Pulmonary artery endothelial cell (primary cell): ENCODE measurements around the gene ANK3. TPM values are rescaled to one million over a fixed set of nuclear protein-coding genes. Genes with fewer than 3 reads are reported as not detected.

Experiments used
- DNase-seq: peaks from one replicate; pipeline ENCODE4 v3.0.0-alpha.2; 2011; ENCODE audit warnings: low read depth, low spot score
- total RNA-seq: library from RNA; depleted of rRNA; stranded (reverse); fragments of >200 nt; gene quantifications from 2 replicates; pipeline ENCODE4 v1.2.3, GENCODE V29; 2014

ANK3 gene
- total RNA-seq, 1 donor from 2014 or later, result 12.4 TPM

DNA sequence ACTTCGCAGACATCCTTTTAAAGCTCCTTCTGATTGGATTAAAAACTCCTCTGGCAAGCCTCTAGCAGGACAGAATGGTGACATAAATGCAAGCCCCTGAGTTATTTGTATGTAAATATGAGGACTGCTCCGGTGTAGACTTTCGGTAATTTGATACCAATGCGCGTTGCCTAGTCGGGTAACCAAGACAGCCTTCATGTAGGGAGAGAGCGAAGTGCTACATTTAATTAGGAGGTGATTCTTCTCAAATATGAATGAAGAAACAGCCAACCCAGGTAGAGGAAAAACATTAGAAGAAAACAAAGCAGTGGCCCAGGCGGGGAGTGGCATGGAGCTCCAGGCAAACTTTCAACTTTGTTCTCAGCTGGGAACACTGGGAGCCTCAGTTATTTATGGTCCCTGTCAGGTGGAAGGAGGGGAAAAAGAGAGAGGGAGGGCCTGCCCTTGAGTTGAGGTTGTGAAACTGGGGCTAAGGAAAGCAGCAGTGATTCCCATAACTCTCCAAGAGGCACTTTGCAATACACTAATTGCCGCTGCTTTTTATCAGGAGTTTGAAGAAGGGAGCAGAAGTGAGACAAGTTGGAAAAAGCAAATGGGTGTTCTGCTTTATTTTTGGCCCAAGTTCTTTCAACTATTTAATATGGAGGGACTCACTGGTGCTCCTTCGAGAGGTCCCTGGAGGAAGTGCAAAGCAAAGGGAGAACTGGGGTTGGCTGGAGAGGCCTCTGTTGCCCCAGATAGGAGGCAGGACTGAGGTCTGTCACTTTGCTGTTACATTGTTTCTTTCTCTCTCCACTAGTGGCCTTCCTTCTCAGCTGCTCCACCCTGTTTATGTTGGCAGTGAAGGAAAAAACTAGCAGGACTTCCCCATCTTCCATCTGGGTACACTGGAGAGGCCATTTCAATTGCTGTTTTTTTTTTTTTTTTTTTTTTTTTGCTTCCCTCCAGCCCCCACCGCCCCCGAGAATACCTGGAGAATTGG is 248.7 kb downstream of the ANK3 start:
- no peak for DNase-seq

DNA sequence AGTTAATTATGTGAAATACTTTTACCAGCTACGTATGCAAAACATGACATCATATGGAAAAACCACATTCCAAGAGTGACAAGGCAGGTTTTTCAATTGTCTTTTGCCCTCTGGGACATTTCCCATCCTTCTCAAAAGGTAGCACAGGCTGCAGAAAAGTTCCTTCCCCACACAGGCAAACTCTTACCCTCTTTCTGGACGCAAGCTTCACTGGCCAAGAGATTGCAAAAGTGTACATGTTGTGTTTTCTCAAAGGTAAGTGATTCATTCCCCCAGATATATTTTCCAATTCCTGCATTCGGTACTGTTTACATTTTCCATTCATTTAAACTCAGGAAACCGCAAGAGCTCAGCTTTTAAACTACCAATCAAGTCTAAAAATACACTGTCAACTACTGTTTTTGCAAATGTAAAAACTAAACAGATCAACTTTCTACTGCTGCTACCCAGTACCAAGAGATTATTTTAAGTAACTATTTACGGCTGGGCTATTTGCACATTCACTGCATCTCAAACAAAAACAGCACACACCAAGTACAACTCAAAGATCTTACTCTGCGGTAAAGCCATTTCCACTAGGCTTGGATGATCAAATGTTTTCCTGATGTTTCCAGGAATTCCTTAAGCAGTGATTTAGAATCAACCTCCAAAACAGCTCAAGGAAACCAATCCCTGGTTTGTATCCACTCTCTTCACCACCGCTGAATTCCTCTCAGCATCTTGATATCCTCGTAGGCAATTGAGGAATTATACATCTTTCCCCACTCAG is 249.7 kb downstream of the ANK3 start:
- no peak for DNase-seq

DNA sequence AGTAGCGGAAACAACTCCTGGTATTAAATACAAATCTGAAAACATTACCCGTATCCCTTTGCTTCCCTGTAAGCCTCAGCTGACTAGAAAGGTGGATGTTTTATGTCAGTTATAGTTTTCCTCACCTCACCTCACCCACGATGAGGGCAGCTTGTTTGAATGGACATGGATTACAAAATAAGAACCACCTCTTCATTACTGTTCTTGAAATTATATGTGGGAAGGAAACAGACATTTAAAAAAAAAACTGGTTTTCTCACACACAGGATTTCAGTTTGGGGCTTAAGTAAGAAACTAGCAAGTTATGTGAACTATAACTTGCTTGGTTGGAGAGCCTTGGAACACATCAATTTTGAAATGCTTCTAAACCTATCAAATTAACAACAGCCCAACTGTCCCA is 250.4 kb downstream of the ANK3 start:
- no peak for DNase-seq

DNA sequence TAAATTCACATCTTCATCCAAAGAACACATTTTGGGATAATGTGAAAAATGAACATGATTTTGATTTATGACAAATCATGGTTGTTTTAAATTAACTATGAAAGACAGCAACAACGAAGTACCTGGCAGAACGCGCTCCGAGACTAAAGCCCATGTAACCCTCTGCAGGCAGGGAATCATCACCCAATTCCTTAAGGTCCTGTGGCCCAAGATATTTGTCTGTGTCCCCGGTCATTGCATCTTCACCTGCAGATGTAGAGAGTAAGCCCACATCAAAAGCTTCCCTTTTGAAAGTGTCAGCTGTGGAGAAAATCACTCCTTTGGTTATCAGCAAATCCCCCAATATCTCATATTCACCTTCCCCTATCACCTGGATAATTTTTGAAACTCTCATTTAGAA is 250.8 kb downstream of the ANK3 start:
- no peak for DNase-seq

DNA sequence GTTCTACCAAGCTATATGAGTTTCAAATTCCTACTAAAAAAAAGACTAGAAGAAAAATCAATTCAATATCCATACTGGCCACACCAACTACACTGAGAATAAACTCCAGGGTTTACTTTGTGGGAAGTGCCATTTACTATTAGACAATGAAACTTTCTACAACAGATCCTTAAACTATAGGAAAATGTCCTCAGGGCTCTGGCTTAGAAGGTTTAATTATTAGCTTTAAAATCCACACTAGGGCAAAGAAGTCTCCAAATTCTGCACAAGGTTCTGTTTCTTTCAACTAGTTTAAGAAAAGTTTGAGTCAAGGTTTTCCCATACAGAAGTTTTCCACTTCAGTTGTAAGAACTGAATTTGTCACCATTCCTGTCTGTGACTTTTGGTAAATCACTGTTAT is 251.6 kb downstream of the ANK3 start:
- DNase-seq, result no peak

DNA sequence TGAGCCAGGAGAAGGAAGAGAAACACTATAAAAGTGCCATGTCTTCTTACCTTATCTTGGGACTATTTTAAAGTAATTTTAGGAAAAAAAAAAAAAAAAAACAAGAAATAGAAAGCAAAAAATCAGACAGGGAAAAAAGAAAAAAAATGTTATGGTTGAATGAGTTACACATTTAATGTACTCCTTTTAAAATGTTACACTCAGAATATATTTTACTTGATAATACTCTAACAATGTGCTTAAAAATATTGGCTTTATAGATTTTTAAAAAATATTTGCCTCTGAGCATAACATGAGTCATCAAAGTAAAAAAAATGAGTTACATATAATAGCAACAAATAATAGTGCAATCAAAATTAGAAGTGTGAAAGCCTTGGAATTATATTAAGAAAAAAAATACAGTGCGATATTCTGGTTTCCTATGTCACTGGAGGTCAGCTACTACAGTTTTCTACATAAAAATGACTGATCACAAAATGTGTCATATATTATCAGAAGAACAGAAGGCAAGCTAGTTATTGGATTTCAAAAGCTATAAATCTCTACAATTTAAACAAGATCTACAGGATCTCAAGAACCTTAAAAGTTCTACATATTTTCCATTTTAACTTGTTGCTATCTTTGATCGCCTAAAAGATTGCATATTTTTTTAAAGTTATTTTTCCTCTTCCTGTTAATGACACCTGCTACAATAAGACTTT is 252.2 kb downstream of the ANK3 start:
- DNase-seq, result no peak

DNA sequence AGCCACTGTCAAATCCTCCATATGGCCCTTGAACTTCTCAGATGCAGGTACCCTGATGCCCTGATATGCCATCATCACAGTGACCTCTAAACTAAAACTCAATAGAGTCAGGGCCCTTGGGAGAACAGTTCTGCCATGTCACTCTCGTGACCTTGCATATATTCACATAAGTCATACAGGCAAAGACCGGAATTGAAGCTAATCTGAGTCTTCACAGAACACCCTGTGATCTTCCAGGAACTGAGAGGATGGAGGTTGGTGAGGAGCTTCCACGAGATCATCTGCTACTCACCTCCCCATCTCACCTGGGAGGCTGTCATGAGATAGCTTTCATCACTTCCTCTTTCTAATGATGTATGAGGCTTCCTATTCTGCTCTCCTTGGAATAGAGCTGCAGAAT is 254.7 kb downstream of the ANK3 start:
- DNase-seq, result no peak

DNA sequence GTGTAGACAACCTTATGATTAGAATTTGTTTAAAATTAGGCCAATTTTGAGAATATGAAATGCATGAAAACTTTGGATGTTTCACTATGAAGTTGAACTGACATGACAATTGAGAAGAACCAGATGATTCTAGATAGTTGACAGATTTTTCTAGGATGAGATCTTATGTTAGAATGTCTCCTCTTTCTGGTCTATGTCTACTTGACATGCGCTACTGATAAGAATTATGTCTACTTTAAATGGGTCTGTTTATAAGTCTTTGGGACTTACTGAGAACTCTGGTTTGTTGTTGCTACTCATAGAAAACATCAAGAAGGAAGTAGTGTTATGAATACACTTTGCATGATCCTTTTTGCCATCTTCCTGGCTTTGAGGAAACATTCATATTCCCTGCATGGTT is 255.1 kb downstream of the ANK3 start:
- no peak for DNase-seq

DNA sequence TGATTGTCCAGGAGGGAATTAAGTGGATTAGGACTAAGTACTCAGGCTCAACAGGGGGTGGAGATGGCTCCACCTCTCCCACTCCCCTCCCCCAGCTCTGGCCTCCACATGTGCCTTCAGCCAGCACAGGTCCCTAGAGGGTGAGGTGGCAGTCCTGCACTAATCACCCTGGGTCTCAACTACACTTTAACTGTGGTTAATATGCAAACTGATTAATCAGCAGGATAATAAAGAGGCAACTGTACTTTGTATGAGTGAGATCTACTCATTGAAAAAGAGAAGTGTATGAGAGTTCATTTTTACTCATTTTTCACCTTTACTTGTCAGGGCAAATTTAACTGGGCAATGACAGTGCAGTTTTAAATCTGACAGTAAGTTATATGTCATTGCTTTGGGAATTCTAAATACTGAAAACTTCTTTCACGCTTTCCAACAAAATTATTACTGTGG is 259.5 kb downstream of the ANK3 start:
- DNase-seq, result no peak

DNA sequence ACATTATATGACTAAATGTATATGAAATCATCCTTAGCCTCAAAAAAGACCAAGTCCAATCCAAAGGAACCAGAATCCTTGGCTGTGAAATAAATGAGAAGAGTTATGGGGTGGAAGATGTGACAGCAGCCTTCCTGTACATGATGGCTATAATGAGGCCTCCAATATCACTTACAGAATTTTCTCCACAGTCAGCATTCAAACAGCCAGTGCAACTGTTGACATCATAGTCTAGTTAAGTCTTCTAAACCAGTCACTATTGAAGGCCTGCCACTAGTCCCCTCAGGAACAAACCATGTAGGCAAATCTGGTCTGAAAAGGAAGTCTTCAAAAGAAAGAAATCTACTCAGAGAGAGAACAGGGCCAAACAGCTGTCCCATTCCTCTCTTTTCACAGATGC is 263.8 kb downstream of the ANK3 start:
- no peak for DNase-seq

DNA sequence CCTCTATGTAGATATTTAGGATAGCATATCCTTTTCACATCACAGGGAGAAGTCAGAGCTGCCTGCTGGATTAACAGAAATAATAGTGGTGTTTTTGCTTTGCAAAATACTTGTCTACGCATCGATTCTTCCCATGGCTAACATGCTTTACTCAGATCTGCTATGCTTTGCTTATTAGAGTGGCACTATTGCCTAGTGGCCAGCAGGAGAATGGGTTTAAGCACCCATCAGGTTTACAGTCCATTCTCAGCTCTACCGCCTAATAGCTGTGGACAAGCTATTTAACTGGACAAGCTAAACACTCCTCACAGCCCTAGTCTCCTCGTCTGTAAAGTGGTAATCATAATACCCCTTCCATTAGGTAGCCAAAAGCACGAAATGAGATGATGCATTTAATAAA is 265.1 kb downstream of the ANK3 start:
- no peak for DNase-seq

DNA sequence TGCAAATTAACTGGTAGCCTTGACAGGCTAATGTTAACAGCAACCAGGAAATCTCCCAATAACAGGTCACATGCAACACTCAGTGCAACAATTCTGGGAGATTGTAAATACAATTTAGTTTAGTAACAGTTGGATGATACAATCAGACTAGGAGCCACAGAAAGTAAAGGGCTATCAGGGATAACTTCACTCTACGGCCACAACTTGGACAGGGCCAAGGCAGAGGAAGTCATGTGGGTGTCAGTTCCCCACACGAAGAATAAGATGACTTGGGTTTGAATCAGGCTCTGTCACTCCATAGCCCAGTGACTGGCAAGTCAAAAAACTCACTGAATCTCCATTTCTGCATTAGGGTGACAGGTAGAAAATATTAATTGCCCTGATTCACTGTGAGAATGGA is 266.0 kb downstream of the ANK3 start:
- DNase-seq, result no peak

DNA sequence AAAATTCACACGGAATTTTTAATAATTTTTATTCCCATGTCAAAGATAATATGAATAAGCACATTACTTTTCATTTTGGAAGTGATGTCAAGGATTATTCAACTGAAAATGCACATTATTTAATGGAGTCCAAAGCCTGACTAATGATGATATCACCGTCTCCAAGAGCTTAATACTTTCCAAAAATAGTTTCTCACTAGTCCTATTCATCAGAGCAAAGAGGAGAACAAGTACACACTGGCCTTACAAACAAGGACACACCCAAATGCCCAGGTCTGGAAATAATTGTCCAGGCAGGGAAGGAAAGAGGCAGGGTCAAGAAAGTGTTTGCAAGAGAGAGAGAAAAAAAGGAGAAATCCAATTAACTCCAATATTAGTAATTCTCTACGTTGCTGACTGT is 266.5 kb downstream of the ANK3 start:
- no peak for DNase-seq

DNA sequence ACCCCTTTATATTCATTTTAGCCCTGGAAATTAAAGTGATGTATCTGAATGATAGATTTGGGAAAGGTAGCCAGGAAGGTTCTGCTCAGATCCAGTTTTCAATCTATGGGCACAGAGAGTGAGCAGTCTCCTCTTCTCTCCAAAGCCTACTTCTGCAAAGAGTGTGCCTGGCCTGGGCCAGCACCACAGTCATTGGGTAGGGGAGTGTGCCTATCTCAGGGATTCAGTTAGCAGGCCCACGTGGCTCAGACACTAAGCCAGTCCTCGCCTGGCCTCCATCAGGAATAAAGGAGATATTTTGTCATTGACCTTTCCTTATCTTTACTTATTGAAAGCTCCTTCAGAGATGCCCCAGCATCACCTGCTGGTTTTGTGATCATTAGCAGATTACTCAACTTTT is 267.5 kb downstream of the ANK3 start:
- no peak for DNase-seq

DNA sequence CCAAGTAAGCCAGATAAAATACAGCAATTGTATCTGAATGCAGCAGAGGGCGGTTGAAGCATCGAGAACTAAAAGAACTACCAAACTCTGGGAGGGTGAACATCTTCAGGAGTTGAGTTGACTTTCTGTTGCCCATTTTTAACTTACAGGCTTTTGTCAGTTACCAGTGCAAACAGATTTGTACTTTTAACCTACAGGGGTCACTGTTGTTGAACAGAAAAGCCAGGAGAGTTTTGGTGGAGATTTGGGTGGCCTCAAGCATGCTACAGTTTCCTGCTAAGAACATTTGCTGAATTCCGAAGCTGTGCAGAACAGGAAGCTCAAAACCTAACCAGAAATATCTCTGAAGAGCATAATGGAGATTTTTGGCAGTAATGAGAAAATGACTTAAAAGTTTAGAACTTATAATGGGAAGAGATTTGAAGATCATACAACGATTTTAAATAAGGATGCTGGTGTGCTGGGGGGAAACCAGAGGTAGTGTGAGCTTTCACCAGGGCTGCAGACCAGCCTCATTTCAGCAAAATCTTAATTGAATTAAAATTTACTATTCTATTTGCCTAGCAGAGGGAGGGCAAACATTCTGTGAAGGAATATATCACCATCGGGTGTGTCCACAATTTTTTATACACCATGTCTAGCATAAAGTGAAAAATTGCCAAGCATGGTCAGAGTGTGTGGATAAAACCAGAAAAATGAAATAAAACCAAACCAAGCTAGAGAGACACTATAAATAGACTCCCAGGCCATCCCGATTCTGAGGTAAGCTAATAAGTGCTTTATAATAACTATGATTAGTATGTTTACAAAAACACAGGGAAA is 274.7 kb downstream of the ANK3 start:
- peak; percentile 22 for DNase-seq

DNA sequence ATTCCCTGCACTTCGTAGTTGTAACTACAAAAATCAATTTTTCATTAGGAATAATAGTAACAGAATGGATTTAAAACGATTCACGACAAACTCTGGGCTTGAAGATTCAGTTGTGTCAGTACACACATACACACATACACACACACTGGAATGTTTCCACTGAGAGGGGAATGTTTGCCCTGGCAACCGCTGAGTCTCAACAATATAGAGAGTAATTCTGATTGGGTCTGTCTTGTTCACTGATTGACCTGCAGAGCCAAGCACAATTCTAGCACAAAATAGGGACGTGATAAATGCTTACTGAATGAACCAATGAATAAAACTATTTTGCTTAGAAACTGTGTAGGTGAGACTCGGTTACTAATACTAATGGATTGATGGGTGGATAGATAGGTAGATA is 278.9 kb downstream of the ANK3 start:
- DNase-seq, result no peak

DNA sequence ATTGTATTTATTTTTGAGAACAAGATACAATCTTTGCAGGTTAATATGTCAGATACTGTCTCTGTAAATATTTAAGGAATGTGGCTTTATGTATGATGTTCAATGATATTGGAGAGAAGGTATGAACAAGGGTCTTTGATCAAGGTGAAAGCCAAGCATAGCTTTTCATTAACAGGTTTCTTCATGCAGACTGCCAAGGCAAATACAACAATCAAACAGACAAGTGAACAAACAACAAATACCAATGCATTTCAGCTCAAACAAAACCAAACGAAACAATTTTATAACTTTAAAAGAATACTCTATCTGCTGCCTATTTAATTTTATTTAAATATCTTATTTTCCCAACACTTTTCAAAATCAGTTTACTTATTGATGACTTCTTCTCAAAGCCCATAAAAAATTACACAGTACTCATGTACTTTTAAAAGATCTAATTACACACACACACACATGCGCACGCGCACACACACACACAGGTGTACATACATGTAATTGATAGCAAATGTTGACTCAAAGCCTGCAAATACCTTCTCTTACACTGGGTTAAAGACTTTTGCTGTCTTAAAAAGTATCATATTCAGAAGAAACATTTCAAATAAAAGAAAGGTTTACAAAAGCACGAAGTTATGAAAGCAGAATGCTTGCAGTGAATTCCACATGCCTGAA is 282.2 kb downstream of the ANK3 start:
- DNase-seq, result no peak

DNA sequence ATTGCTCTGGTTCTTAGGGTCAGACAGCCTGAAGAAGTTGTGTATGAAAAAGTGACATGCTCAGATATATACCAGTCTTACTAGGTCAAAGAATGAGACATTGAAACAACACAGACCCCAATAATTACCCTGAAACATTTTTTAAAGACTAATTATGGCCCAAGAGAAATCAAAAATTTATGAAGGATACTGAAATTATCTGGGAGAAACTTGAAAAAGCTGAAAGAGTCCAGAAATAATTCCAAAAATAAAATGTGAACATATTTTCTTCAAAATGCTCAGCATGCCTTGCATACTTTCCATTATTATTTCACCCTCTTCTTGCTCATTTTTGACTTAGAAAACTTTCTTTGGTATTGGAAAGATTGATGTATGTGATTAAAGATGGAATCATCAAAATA is 284.4 kb downstream of the ANK3 start:
- DNase-seq, result no peak

DNA sequence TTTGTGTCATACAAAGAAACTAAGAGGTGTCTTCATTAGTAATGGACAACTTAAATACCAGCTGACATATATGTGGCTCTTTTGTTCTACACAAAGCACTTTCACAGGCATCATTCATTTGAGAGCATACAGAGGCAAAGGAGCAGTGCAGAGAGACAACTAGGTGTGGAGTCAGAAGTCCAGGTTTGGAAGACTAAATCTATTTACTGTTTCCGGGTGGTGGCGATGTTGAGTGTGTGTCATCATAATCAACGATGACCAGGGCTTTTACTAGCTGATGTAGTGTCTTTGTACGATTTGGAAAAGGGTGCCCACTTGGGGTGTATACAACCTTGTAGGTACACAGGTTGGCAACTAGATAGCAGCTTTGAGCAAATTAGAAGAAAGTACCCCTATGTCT is 287.9 kb downstream of the ANK3 start:
- no peak for DNase-seq

DNA sequence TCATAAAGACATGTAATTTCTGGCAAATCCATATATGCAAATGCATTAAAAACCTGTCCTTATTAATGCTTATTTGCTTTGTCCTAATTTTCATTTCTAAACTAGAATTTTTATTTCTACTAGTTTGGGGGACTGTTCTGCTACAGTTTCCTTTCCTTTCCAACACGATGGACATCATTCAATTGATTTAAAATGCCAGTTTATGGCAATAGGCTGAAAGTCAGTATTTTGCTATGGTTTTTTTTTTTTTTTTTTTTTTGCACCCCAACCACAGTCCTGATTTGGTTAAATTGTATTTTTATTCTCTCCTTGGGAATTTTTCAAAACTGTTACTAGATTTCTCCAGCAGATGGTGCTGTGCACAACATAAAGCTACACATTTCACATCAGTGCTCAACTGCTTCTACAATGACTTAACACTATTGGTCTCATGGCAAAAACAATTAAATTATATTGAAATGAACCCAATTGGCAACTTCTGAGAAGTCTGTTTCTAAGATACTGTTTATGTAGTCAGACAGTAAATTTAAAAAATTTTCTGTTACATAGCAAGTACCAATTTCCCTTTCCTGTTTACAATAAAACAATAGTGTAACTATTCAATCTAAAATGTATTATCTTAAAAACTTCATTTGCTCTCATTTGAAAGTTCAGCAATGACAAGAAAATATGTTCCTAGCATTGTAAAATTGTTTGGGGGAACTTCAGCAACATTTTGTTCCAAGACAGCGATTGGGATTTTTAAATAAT is 289.5 kb downstream of the ANK3 start:
- DNase-seq, result no peak
